Activated naive CD4-positive, alpha-beta T cell treated with anti-CD3 and anti-CD28 coated beads, Interleukin-2, amount 10 ng/mL, durations not matched to agents 7 days and 5 days (primary cell): ENCODE measurements around the gene ATXN1L.
A peak's percentile ranks its signal among the peaks of the same experiment; 100 is the strongest.
"Not testable (repeated sequence)": the region's sequence is repeated elsewhere in the genome, so short reads cannot be mapped to it uniquely, and the experiment has no call there.

Experiments
- CTCF ChIA-PET: fragments of 350-600 bp; sonication (Branson Sonifier 250); formaldehyde crosslinking; loops from one replicate; lab custom pipeline; 2021; ENCODE audit warnings: antibody characterized with exemption; lab: Charles Lee
- DNase-seq: peaks from one replicate; pipeline ENCODE4 v3.0.0-alpha.2; 2020
- H3K27ac Mint-ChIP-seq: one replicate; pipeline ENCODE4 v1.8.0; 2021; ENCODE audit warnings: mild to moderate bottlenecking, moderate library complexity, mixed read lengths
- H3K27me3 Mint-ChIP-seq: one replicate; pipeline ENCODE4 v1.8.0; 2021; ENCODE audit warnings: mild to moderate bottlenecking, mixed read lengths
- H3K36me3 Mint-ChIP-seq: one replicate; pipeline ENCODE4 v1.8.0; 2021; ENCODE audit warnings: mixed read lengths
- H3K4me1 Mint-ChIP-seq: one replicate; pipeline ENCODE4 v1.8.0; 2021; ENCODE audit warnings: mixed read lengths
- H3K4me3 Mint-ChIP-seq: one replicate; pipeline ENCODE4 v1.8.0; 2021; ENCODE audit warnings: mild to moderate bottlenecking, moderate library complexity, mixed read lengths
- H3K9me3 Mint-ChIP-seq: one replicate; pipeline ENCODE4 v1.8.0; 2021; ENCODE audit warnings: mixed read lengths

ATXN1L gene

DNA sequence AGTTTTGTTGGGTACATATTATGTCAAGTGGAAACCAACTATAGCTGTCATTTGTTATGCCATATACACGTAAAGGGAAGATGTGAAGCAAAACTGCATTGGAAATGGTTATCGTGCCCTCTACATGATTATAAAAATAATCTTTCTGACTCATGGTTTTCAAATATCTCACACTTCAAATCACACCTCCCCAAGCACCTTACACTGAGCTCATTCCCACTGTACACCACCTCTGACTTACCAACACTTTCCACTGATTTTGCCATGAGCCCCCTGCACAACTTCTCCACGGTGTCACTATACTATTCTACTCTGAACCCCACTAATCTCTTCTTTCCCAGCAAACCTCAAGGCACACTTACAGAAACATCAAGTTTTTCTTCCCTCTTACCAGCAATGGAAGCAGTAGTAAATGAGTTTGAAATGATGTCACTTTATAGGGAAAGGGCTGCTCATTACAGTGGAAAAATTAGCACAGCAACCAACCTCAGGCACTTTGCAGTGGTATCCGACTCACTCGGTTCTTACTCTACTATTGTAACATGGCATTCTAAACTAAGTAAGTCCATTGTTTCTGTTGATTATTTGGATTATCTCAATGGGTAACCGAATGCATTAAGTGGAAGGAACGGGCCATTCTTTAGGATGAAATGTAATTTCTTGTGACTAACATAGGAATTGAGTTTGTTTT, 19.5 kb downstream of the ATXN1L start:
- H3K4me1 Mint-ChIP-seq = peaks cover 2% of the 10 kb centered on the region
- no peak overlapping the region for H3K4me3 Mint-ChIP-seq
- CTCF ChIA-PET = interaction anchor here (0.6 to 2.0 kb wide), 3 partner anchors 17 to 165 kb away, joined by 3 to 4 read pairs (median 3); no protein-coding TSS in a partner anchor
- H3K36me3 Mint-ChIP-seq = peaks cover 32% of the 10 kb centered on the region
- no peak overlapping the region for H3K27ac Mint-ChIP-seq
- DNase-seq = no peak
- H3K9me3 Mint-ChIP-seq = no peaks in the 10 kb centered on the region
- H3K27me3 Mint-ChIP-seq = no peaks in the 10 kb centered on the region

DNA sequence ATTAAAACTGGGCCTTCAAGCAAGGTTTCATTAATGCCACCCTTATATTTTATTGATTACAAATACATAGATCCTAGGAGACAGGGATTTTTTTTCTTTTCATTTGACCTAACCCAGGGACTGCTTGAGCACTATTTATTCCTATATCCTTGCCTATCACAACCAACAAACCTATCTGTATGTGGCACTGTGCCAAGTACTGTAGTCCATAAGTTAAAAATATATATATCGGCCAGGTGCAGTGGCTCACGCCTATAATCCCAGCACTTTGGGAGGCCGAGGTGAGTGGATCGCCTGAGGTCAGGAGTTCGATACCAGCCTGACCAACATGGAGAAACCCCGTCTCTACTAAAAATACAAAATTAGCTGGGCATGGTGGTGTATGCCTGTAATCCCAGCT, 21.4 kb downstream of the ATXN1L start:
- H3K9me3 Mint-ChIP-seq, DNase-seq, CTCF ChIA-PET, H3K27me3 Mint-ChIP-seq, H3K4me3 Mint-ChIP-seq, H3K27ac Mint-ChIP-seq: not testable (repeated sequence)
- H3K36me3 Mint-ChIP-seq = peaks cover 26% of the 10 kb centered on the region
- peaks cover 13% of the 10 kb centered on the region for H3K4me1 Mint-ChIP-seq

DNA sequence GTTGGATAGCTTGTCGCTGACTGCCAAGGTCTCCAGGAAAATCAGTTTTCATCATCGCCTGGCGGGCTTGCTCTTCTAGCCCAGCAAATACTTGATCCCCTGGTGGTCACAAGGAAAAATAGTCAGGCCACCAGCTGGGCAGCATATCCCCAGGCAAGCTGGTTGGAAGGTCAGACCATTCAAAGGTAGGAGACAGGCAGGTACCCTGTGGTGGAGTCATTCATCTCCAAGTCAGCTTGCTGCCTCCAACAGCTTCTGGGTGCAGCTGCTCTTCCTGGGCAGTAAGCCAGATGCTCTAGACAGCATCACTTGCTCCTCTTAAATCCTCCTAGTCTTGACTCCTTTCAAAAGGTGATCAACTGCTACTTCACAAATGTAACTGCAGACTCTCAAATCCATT, 22.2 kb downstream of the ATXN1L start:
- no peak overlapping the region for H3K27ac Mint-ChIP-seq
- no peaks in the 10 kb centered on the region for H3K9me3 Mint-ChIP-seq
- H3K4me1 Mint-ChIP-seq = peaks cover 21% of the 10 kb centered on the region
- H3K4me3 Mint-ChIP-seq = no peak overlapping the region
- peaks cover 26% of the 10 kb centered on the region for H3K36me3 Mint-ChIP-seq
- CTCF ChIA-PET = no interaction called here
- DNase-seq = no peak
- no peaks in the 10 kb centered on the region for H3K27me3 Mint-ChIP-seq

DNA sequence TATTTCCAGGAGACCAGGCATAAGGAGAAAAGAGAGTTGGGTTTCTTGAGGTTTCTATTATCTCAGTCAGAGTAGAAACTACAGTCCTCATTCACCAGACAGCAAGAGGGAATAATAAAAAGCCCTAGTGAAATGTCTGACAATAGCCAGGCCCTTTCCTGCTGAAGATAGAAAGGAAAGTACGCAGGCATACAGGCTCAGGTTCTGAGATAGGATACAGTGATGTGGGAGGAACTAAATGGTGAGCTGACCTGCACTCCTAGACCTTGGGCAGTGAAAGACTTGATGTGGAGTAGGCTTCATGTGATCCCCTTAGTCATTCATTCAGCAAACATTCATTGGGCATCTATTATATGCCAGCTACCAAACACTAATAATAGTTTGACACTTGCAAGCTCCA, 23.3 kb downstream of the ATXN1L start:
- Mint-ChIP-seq H3K36me3 (peaks cover 22% of the 10 kb centered on the region), H3K27me3 (no peaks in the 10 kb centered on the region), H3K4me1 (peaks cover 26% of the 10 kb centered on the region), H3K9me3 (no peaks in the 10 kb centered on the region), H3K27ac (no peak overlapping the region), H3K4me3 (no peak overlapping the region)
- no peak for DNase-seq
- CTCF ChIA-PET = interaction anchor here (0.7 to 1.7 kb wide), 3 partner anchors 11 to 93 kb away, joined by 3 to 5 read pairs (median 4); no protein-coding TSS in a partner anchor

DNA sequence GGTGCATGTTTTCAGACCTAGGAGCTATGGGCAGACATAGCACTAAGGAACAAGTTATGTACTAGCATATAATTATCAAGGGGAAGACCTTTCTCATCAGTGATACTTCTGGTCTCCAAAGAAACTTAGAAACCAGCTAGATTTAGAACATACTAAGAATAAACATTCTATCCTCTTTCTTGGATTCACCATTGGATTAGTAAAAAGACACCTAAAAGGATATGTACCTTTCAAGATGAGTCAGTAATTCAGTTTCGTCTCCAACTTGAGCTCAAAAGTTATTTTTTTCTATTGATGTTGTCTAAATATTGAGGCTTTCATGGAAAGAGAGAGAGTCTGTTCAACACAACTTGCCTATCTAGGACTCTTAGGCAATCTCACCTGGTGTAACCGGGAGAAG, 25.0 kb downstream of the ATXN1L start:
- Mint-ChIP-seq H3K27ac (no peak overlapping the region), H3K4me1 (peaks cover 32% of the 10 kb centered on the region), H3K9me3 (no peaks in the 10 kb centered on the region), H3K27me3 (no peaks in the 10 kb centered on the region), H3K36me3 (peaks cover 11% of the 10 kb centered on the region), H3K4me3 (no peak overlapping the region)
- no peak for DNase-seq
- CTCF ChIA-PET = interaction anchor here (0.8 to 6.4 kb wide), 3 partner anchors 11 to 75 kb away, joined by 3 to 61 read pairs (median 5); partner anchors contain the start of gene ZNF821

DNA sequence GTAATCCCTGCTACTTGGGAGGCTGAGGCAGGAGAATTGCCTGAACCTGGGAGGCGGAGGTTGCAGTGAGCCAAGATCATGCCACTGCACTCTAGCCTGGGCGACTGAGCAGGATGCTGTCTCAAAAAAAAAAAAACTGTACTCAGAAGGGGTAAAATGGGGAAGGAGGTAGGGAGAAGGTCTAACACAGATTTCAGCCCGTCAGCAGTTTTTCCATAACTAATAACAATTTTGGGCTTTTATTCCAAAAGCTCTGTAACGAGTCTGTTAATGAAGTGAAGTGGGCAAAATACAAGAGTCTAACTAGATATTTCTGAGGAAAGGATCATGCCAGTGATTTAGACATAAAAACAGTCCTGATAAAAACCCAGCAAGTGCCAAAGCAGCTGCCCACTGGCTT, 27.4 kb downstream of the ATXN1L start:
- Mint-ChIP-seq H3K9me3 (no peaks in the 10 kb centered on the region), H3K27me3 (no peaks in the 10 kb centered on the region), H3K4me3 (peak overlapping the region; percentile 63), H3K36me3 (peaks cover 17% of the 10 kb centered on the region), H3K27ac (peak overlapping the region; percentile 94), H3K4me1 (peaks cover 32% of the 10 kb centered on the region)
- CTCF ChIA-PET = interaction anchor here (6.4 kb wide), 1 partner anchor 9 kb away, joined by 61 read pairs; the partner anchor contains the start of gene ZNF821
- no peak for DNase-seq

DNA sequence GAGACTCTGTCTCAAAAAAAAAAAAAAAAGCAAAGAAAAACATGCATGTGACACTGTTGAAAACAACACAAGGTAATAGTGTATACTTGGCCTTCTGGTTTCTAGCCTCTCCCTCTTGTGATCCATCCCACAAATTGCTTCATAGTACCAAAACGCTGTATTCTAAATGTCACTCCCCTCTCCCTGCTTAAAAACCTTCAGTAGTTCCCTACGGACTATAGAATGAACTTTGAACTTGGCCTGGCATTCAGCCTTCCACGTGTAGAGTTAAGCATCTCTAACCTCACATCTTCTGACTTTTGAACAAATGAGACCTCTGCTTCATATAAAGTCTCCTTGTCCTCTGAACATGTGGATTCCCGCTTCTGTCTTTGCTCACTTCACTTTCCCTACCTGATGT, 33.1 kb downstream of the ATXN1L start:
- CTCF ChIA-PET = interaction anchor here (6.2 kb wide), 1 partner anchor 6 kb away, joined by 61 read pairs; no protein-coding TSS in a partner anchor
- H3K9me3 Mint-ChIP-seq = no peaks in the 10 kb centered on the region
- H3K27me3 Mint-ChIP-seq = peaks cover 8% of the 10 kb centered on the region
- H3K4me3 Mint-ChIP-seq = no peak overlapping the region
- peaks cover 51% of the 10 kb centered on the region for H3K4me1 Mint-ChIP-seq
- no peak for DNase-seq
- H3K36me3 Mint-ChIP-seq = peaks cover 27% of the 10 kb centered on the region
- no peak overlapping the region for H3K27ac Mint-ChIP-seq

DNA sequence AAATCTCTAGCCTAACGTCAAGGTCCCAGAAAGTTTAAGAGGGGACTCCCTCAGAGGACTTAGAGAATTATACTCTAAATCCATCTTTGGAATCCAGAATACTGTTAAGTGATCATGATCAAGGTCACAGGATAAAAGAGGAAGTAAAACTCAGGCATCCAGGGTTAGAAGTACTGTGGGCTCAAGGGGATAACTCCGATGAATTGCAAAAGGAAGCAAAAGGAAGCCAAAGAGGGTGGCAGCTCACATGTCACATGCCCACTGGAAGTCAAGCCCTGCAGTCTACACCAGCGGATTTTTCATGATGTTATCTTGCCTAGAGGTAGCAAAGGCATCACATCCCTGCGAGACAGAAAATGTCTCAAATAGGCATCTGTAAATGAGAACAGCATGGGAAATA, 34.4 kb downstream of the ATXN1L start:
- Mint-ChIP-seq H3K27me3 (peaks cover 18% of the 10 kb centered on the region), H3K9me3 (no peaks in the 10 kb centered on the region), H3K36me3 (peaks cover 29% of the 10 kb centered on the region), H3K4me1 (peaks cover 51% of the 10 kb centered on the region), H3K4me3 (no peak overlapping the region), H3K27ac (no peak overlapping the region)
- CTCF ChIA-PET = interaction anchor here (6.2 kb wide), 1 partner anchor 8 kb away, joined by 61 read pairs; no protein-coding TSS in a partner anchor
- no peak for DNase-seq

DNA sequence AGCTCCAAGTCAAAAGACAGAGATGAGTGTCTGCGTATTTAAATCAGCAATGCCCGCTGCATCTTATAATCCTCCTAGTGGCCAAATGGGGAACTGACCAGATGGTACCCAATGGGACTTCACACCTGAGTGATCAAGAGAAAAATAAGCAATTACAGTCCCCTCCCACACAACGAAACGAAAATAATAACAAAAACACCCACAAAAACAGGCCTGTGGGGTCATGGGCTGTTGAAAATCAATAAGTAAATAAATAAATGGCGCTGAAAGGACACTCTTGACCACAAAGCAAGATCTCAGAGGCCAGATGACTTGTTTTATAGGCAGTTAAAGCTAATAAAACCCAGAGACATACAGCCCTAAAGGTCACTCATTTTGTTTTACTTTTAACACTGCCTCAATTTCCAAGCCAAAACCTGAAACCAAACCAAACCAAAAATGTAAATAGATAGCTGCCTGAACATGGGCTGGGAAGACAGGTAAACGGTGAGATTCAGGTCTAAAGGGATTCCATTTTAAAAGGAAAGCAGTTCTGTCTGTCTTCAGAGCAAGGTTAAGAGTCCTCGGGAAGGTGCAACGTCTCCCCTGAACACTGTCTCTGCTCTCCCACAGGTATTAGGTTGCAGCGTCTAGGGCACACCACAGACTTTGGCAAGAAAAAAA, 36.9 kb downstream of the ATXN1L start:
- peaks cover 22% of the 10 kb centered on the region for H3K36me3 Mint-ChIP-seq
- CTCF ChIA-PET = interaction anchor here (0.5 to 6.2 kb wide), 29 partner anchors 9 to 271 kb away, joined by 3 to 61 read pairs (median 4); partner anchors contain the start of genes AP1G1 and IST1
- peak overlapping the region; percentile 79 for H3K4me3 Mint-ChIP-seq

DNA sequence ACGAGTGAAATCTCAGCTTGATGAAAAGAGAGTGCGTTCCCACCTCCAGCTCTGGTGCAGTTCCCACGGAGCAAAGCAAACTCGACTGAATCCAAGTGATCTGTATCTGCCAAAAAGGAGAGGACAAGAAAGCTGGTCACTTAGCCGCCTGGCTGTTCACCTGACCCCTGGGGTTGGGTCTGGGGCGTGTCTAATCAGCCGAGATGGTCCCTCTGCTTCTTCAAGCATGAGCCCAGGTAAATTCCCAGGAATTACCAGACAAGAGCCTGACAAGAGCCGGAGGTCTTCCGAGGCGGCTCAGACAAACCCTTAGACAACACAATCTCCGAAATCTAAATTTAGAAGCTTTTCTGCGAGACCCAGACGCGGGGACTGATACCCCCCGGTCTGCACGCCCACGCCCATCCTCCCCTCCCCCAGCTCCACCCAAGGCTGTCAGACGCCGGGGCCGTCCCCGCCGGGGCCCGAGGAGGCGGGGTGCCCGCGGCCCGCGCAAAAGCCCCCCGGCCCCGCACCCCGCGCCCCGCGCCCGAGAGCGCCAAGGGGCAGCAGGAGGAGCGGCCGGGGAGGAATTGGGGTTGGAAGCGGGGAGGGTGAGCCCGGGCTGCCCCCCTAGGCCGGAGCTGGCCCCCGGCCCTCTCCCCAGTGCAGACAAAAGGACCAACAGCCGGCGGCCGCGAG, 37.5 kb downstream of the ATXN1L start:
- H3K4me3 Mint-ChIP-seq = peak overlapping the region; percentile 79
- H3K9me3 Mint-ChIP-seq = no peaks in the 10 kb centered on the region
- DNase-seq = peak; percentile 59
- CTCF ChIA-PET = interaction anchor here (0.5 to 6.2 kb wide), 22 partner anchors 9 to 318 kb away, joined by 3 to 61 read pairs (median 4); partner anchors contain the start of gene IST1
- peaks cover 20% of the 10 kb centered on the region for H3K36me3 Mint-ChIP-seq
- H3K27me3 Mint-ChIP-seq = peaks cover 23% of the 10 kb centered on the region
- H3K27ac Mint-ChIP-seq = peak overlapping the region; percentile 86
- H3K4me1 Mint-ChIP-seq = peaks cover 55% of the 10 kb centered on the region

More for the DNA sequence above, 36.9 kb downstream of the ATXN1L start:
- Mint-ChIP-seq H3K4me1 (peaks cover 55% of the 10 kb centered on the region), H3K27me3 (peaks cover 20% of the 10 kb centered on the region), H3K27ac (peak overlapping the region; percentile 86), H3K9me3 (no peaks in the 10 kb centered on the region)
- DNase-seq = peak; percentile 87

DNA sequence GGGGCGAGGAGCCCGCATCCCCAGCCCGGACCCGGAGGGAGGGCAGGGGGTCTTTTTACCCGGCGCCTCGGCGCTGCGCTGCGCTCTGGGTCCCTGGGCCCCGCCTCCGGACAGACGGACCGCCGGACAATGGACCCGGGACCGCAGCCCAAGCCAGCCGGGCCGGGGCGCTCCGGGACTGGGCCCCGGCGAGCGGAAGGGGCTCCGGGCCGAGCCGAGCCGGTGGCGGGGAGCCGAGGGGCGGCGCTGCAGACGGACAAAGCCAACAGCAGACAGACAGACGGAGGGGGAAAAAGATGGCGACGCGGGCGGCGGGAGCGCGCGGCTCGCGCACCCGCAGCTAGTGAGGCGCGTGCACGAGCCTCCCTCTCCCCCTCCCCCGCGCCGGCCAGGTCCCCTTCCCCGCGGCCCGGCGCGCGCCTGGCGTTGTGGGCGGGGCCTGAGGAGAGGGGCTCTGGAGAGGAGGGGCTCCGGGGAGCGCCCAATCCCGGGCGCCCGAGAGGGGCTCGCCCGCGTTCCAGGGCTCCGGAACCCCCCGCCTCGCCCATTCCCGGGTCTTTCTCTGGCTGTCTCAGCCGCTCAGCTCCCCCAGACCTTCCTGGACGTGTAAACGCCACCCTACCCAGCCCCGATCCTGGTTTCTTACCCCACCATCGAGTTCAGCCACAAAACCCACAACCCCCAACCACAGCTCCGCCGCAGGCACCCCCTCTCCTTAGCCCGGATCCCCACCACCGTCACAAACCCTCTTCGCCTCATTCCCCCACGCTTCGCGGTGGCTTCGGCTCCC, 38.3 kb downstream of the ATXN1L start, which contains the start of gene ZNF821:
TSS of gene ZNF821 (minus strand) at position 334 of the 790 bp plus-strand sequence. CDS start 4,236 bp downstream, outside the sequence.
- H3K4me3 Mint-ChIP-seq = peak within 1 kb of the TSS; percentile 93

DNA sequence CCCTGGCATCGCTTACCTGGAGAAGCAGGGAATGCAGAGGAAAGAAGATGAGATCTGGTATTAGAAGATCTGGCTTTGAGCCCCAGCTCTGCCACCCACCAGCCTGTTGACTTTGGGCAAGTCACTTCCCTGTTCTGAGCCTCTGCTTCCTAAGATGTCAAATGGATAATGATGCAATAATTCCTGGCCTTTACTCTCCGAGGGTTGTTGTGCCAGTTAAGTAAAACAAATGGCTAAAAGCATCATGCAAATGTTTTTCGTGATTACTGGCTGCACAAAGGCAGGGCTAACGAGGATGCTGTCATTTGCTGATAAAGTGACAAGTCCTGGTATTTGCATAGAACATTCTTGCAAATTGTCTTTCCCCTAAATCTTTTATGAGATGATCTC, 39.5 kb downstream of the ATXN1L start:
- no peaks in the 10 kb centered on the region for H3K9me3 Mint-ChIP-seq
- H3K4me3 Mint-ChIP-seq = peak overlapping the region; percentile 93
- DNase-seq = no peak
- peaks cover 5% of the 10 kb centered on the region for H3K36me3 Mint-ChIP-seq
- peaks cover 41% of the 10 kb centered on the region for H3K4me1 Mint-ChIP-seq
- H3K27me3 Mint-ChIP-seq = peaks cover 26% of the 10 kb centered on the region
- CTCF ChIA-PET = no interaction called here
- peak overlapping the region; percentile 6 for H3K27ac Mint-ChIP-seq

More for the DNA sequence above, 38.3 kb downstream of the ATXN1L start, which contains the start of gene ZNF821:
- DNase-seq = peak; percentile 79
- CTCF ChIA-PET = interaction anchor here (0.7 to 6.2 kb wide), 11 partner anchors 8 to 319 kb away, joined by 3 to 61 read pairs (median 4); partner anchors contain the start of gene IST1
- no peaks in the 10 kb centered on the region for H3K9me3 Mint-ChIP-seq
- H3K27ac Mint-ChIP-seq = peak within 1 kb of the TSS; percentile 91
- H3K36me3 Mint-ChIP-seq = peaks cover 17% of the 10 kb centered on the region
- H3K27me3 Mint-ChIP-seq = peaks cover 23% of the 10 kb centered on the region
- H3K4me1 Mint-ChIP-seq = peaks cover 53% of the 10 kb centered on the region

DNA sequence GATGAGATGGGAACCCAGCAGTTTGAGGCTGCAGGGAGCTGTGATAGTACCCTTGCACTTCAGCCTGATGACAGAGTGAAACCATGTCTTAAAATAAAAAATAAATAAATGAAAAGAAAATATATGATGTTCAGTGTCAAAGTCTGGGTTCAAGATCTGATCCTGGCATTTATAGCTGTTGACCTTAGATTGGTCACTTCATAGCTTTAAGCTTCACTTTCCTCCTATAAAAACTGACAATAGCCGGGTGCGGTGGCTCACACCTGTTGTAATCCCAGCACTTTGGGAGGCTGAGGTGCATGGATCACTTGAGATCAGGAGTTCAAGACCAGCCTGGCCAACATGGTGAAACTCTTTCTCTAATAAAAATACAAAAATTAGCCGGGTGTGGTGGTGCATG, 43.4 kb downstream of the ATXN1L start:
- peaks cover 22% of the 10 kb centered on the region for H3K27me3 Mint-ChIP-seq
- no peaks in the 10 kb centered on the region for H3K9me3 Mint-ChIP-seq
- H3K4me1 Mint-ChIP-seq = peaks cover 21% of the 10 kb centered on the region
- H3K4me3 Mint-ChIP-seq = no peak overlapping the region
- peaks cover 4% of the 10 kb centered on the region for H3K36me3 Mint-ChIP-seq
- no peak overlapping the region for H3K27ac Mint-ChIP-seq
- CTCF ChIA-PET = no interaction called here
- DNase-seq = no peak
